Airway epithelial cell (primary cell): ENCODE measurements around the gene PROX2. TPM values are rescaled to one million over a fixed set of nuclear protein-coding genes. Genes with fewer than 3 reads are reported as not detected.

Source experiments
- total RNA-seq: library from RNA; depleted of rRNA; stranded (reverse); fragments of >200 nt; gene quantifications from 2 replicates; pipeline ENCODE4 v1.2.3, GENCODE V29; 2015

PROX2 gene
- total RNA-seq, result not detected in 2 replicates

GRCh38 chr14:74875941-74876913 is at the start of gene PROX2:
Gene PROX2, minus strand, starts transcription at chr14:74876145. Its CDS starts 12,311 bp downstream, at chr14:74863834.

GRCh38 chr14:74922752-74923401 is 46.9 kb upstream of the PROX2 start, which contains the start of gene RPS6KL1:
Gene RPS6KL1, minus strand, starts transcription at chr14:74923260. Its CDS starts 1,719 bp downstream, at chr14:74921541.

DNA sequence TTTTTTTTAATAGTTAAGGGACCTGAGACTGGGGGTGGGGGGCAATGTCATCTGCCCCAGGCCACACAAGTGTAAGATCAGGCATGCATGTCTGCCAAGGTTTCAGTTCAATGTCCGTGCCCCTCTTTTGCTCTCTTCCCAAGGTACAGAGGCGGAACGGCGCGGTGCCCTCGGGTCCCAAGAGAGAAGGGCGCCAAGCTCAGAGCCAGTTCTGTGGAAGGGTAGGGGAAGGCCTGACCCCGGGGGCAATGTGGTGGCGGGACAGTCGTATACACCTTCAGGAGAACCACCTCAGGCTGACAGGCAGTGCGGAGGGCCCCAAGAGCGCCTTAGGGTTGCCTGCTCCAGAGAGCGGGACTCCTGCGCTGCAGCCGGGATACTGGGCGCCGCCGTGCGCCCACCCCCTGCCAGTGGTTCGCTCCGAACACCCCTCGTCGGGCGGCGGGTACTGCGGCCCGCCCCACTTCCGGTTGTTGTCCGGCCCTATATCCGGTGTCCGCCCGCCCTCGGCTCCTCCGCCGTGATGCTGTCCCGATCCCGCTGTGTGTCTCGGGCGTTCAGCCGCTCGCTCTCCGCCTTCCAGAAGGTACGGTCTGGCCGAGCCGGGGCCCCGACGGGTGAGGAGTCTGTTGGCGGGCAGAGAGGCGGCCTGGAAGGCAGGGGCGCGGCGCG is 5.6 kb upstream of the PROX2 start, which contains the start of gene DLST:
Gene DLST, plus strand, starts transcription at position 486 of the 672 bp plus-strand sequence. Its CDS starts 38 bp downstream, at position 524.

Other genes starting within 250 kb of the PROX2 start
- 24.4 and 24.8 TPM in 2 replicates for gene AREL1, start 163.1 kb downstream of the PROX2 start, total RNA-seq
- gene FCF1, start 163.0 kb downstream of the PROX2 start, total RNA-seq, result 28.8 and 34.9 TPM in 2 replicates
- 16.8 and 21.9 TPM in 2 replicates for gene YLPM1, start 112.8 kb downstream of the PROX2 start, total RNA-seq
- 46.6 and 60.2 TPM in 2 replicates for gene DLST, start 5.8 kb upstream of the PROX2 start, total RNA-seq
- 1.6 and 1.8 TPM in 2 replicates for gene RPS6KL1, start 47.1 kb upstream of the PROX2 start, total RNA-seq
- gene PGF, start 79.5 kb upstream of the PROX2 start, total RNA-seq, result 51.8 and 57.1 TPM in 2 replicates
- 53.2 and 63.2 TPM in 2 replicates for gene EIF2B2, start 126.8 kb upstream of the PROX2 start, total RNA-seq
- gene MLH3, start 175.3 kb upstream of the PROX2 start, total RNA-seq, result 8.3 and 8.4 TPM in 2 replicates
- 12.8 and 14.0 TPM in 2 replicates for gene ACYP1, start 187.9 kb upstream of the PROX2 start, total RNA-seq
- gene ZC2HC1C, start 193.5 kb upstream of the PROX2 start, total RNA-seq, result 0.56 and 4.4 TPM in 2 replicates